ENCODE data around the gene PANK2. TPM values are rescaled to one million over a fixed set of nuclear protein-coding genes. Genes with fewer than 3 reads are reported as not detected.

The PANK2 gene
- total RNA-seq (2021; ENCODE audit: unreplicated experiment) (41.6 TPM), Bru-seq, nascent RNA (percentile 95 among the genes with signal in this experiment), BruChase-seq, experiment 1, labeled RNA remaining after a 6-hour chase (percentile 87 among the genes with signal in this experiment), BruChase-seq, experiment 2, labeled RNA remaining after a 2-hour chase (percentile 89 among the genes with signal in this experiment)
- polyA plus RNA-seq (2012) = 17.8 and 21.2 TPM in 2 replicates
- long read RNA-seq, transcript PANK2-202 (7 exons, 1,843 nt) = minor isoform, 15 of 73 reads
- long read RNA-seq, transcript PANK2-201 (7 exons, 2,280 nt) = major isoform, 33 of 73 reads
- long read RNA-seq, partial matches to known transcripts = 14 of 73 reads
- long read RNA-seq, other reads (novel, unspliced or antisense) = 10 of 73 reads

DNA sequence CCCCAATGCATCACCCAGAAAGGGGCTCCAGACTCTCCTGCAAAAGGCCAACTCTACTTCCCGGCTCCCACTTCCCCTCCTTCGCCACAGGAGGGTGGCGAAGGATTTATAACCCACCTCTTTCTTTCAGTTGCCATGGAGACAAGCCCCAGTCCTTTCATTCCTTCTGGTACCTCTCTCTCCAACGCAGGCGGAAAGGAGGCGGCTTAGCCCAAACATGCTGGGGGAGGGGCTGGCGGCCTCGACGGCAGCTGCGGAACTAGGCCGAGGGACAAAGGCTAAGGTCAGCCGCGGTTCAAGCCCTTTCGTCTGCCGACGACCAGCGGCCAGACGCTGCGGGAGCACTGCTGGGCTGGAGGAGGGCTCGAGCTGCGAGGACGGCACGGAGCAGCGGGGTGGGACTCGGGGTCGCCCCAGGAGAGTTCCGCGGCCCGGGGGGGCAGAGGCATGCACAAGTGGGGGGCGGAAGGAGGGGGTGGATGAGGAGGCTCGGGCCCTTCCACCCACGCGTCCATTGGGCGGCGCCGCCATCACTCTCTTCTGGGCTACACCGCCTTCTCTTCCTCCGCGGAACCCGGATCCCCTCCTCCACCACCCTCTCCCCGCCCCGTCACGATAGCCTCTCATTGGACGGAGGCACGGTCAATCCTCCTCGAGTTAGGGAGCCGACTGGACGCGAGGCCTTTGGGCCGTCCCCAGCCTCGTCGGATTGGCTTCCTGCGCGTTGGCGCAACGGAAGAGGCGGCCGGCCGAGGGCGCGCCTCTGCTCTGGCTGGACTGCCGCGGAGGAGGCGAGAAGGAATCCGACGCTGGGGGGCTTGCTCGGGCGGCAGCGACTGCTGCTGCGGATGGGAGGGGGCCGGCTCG, at the start of gene PANK2:
Gene PANK2 (plus strand): TSS at position 766 of the 867 bp plus-strand sequence.
- Histone ChIP-seq H3K9ac (ENCODE audit: low read length) (peak within 1 kb of the TSS; percentile 77), H3K9me2 (ENCODE audit: insufficient read depth) (no peaks in the 10 kb centered on the region), H3K27ac (ENCODE audit: low read depth, low read length) (peak within 1 kb of the TSS; percentile 98), H3K4me2 (ENCODE audit: low read length) (peak within 1 kb of the TSS; percentile 72), H3K36me3 (ENCODE audit: control insufficient read depth in 1 of 2, insufficient read depth in 2 of 2, low read length in 2 of 2) (peaks cover 4 to 20% of the 10 kb centered on the region in 2 experiments; a peak in 2 of 4 replicates), H3K79me2 (ENCODE audit: insufficient read depth, low read length) (peaks cover 60% of the 10 kb centered on the region), H4K20me1 (ENCODE audit: insufficient read depth) (peaks cover 32% of the 10 kb centered on the region), H3K4me3 (replicated peaks in 1 of 2; ENCODE audit: low read depth in 1 of 2, low read length in 2 of 2) (peak within 1 kb of the TSS; percentile 68 to 83), H3K4me1 (ENCODE audit: control insufficient read depth in 1 of 2, insufficient read depth in 2 of 2, low read length in 2 of 2) (peaks cover 34 to 43% of the 10 kb centered on the region in 2 experiments), H3K27me3 (ENCODE audit: insufficient read depth, low read length) (no peaks in the 10 kb centered on the region), H2AFZ (ENCODE audit: low read depth, low read length, poor library complexity, severe bottlenecking) (no peak within 1 kb of the TSS), H3K9me3 (ENCODE audit: control insufficient read depth in 1 of 2, insufficient read depth in 1 of 2, low read depth in 1 of 2, low read length in 2 of 2) (no peaks in the 10 kb centered on the region)
- TF ChIP-seq TCF7L2 (IDR thresholded peaks at IDR 0.05; ENCODE audit: borderline replicate concordance, extremely low read depth, insufficient read depth, insufficient read length) = peak; percentile 89
- TF ChIP-seq CEBPB (IDR thresholded peaks at IDR 0.05; ENCODE audit: low read depth) = no peak
- peak; percentile 91 for TF ChIP-seq POLR2AphosphoS5 (IDR thresholded peaks at IDR 0.05; ENCODE audit: low read depth, low read length)
- peak; percentile 52 for TF ChIP-seq POLR2A (IDR thresholded peaks at IDR 0.05; ENCODE audit: borderline replicate concordance, extremely low read depth, insufficient read depth, insufficient read length)
- TF ChIP-seq MAX (IDR thresholded peaks at IDR 0.05) = peak; percentile 71
- TF ChIP-seq EGR1 (IDR thresholded peaks at IDR 0.05; ENCODE audit: low read depth) = peak; percentile 99
- TF ChIP-seq RAD21 (IDR thresholded peaks at IDR 0.05; ENCODE audit: low read depth) = peak; percentile 59
- no peak for TF ChIP-seq SRF (IDR thresholded peaks at IDR 0.05; ENCODE audit: low read depth)
- no peak for TF ChIP-seq CBX3 (IDR thresholded peaks at IDR 0.05; ENCODE audit: low read depth)
- peak; percentile 73; the same call in 1 of the 2 replicates for TF ChIP-seq ZFX (IDR thresholded peaks at IDR 0.05)
- TF ChIP-seq CTCF (IDR thresholded peaks at IDR 0.05 in 2 of 3, conservative IDR thresholded peaks at IDR 0.05 in 1 of 3; ENCODE audit: borderline replicate concordance in 1 of 3, insufficient read depth in 1 of 3, low read depth in 2 of 3, low read length in 2 of 3) = peak; percentile 32 to 48 (median 40); a peak in 4 of 6 replicates
- TF ChIP-seq SP1 (IDR thresholded peaks at IDR 0.05; ENCODE audit: low read depth) = peak; percentile 99
- peak; percentile 66; the same call in 1 of the 2 replicates for TF ChIP-seq SIN3A (IDR thresholded peaks at IDR 0.05; ENCODE audit: low read depth)
- TF ChIP-seq YY1 (IDR thresholded peaks at IDR 0.05; ENCODE audit: extremely low read depth, insufficient replicate concordance, low read depth, low read length) = peak; percentile 76
- CTCF ChIA-PET = interaction anchor here (1.4 kb wide), 1 partner anchor 196 kb away, joined by 4 read pairs; no protein-coding TSS in a partner anchor
- RAD21 ChIA-PET (ENCODE audit: low non-redundant PET in 1 of 2, low total read pairs in 2 of 2, uncharacterized antibody in 2 of 2, unreplicated experiment in 2 of 2) = interaction anchor here in 1 of 2 experiments (0.9 kb wide), 1 partner anchor 71 kb away, joined by 7 read pairs; no protein-coding TSS in a partner anchor
- DNase-seq (ENCODE audit: low read depth, low spot score) (peak; percentile 99), ATAC-seq (peak; percentile 94)
- TSS peak; percentile 67 for BruUV-seq (replicated peaks)
- POLR2A ChIA-PET = interaction anchor here (0.7 to 1.2 kb wide), 2 partner anchors 9 to 197 kb away, joined by 3 to 4 read pairs; no protein-coding TSS in a partner anchor
- intact Hi-C loops (cut with micrococcal nuclease) = loop anchor here (1.0 to 5.0 kb wide), 2 partner anchors 183 to 198 kb away; no protein-coding TSS in a partner anchor
